ENCODE data around the gene ANKH.

The ANKH gene

DNA sequence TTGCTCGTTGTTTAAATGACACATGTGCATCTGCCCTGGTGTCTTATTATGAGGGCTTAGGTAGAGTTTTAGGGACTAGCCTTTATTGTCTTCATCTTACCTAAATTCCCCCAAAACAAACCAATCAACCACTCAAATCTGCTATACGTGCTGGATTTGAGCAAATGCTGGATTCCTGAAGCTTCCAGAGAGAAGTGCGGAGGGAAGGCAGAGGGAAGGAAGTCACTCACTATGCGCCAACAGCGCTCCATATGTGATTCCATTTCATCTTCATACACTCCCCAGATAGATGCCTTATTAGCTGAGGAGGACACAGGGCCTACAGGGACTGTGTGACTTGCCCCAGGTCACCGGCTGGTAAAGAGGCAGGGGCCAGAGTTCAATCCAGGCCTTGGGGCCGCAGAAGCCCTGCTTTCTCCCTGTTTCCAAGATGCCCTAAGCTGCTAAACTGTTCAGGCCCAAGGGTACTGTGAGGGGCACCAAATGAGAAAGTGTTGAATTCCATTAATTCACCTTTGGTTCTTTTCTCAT is 143.6 kb downstream of the ANKH start:
- ATAC-seq (ENCODE audit: low read depth) (no peak), DNase-seq (ENCODE audit: low spot score) (no peak)
- Histone ChIP-seq H3K27me3 (ENCODE audit: insufficient read depth, poor library complexity, severe bottlenecking) (no peaks in the 10 kb centered on the region), H3K27ac (ENCODE audit: poor library complexity, severe bottlenecking) (no peak overlapping the region), H3K9me3 (ENCODE audit: severe bottlenecking) (no peaks in the 10 kb centered on the region), H3K4me1 (ENCODE audit: insufficient read depth, poor library complexity, severe bottlenecking) (peaks cover 12% of the 10 kb centered on the region), H3K4me3 (ENCODE audit: severe bottlenecking) (no peak overlapping the region), H3K36me3 (ENCODE audit: low read depth) (no peaks in the 10 kb centered on the region)
- TF ChIP-seq, protein P1, sequence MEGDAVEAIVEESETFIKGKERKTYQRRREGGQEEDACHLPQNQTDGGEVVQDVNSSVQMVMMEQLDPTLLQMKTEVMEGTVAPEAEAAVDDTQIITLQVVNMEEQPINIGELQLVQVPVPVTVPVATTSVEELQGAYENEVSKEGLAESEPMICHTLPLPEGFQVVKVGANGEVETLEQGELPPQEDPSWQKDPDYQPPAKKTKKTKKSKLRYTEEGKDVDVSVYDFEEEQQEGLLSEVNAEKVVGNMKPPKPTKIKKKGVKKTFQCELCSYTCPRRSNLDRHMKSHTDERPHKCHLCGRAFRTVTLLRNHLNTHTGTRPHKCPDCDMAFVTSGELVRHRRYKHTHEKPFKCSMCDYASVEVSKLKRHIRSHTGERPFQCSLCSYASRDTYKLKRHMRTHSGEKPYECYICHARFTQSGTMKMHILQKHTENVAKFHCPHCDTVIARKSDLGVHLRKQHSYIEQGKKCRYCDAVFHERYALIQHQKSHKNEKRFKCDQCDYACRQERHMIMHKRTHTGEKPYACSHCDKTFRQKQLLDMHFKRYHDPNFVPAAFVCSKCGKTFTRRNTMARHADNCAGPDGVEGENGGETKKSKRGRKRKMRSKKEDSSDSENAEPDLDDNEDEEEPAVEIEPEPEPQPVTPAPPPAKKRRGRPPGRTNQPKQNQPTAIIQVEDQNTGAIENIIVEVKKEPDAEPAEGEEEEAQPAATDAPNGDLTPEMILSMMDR (IDR thresholded peaks at IDR 0.05; ENCODE audit: poor library complexity, severe bottlenecking): no peak

DNA sequence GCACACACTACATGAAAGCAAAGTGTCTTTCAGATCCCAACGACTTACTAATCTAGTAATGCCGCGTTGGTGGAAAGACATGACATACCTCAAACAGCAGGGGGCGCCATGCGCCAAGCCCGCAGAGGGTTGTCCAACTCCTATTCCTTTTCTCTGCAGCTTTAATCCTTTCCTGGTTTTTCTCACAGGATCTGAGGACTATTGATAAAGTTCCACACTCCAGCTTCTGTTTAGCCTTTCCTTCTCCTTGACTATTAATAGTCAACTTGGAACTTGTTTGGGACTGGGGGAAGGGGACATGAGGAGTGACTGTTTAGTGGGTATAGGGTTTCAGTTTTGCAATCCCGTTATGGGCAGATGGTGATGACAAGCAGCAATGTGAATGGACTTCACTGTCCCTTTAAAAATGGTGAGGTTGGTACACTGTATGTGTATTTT is 144.1 kb downstream of the ANKH start:
- Histone ChIP-seq H3K36me3 (ENCODE audit: low read depth) (no peaks in the 10 kb centered on the region), H3K27me3 (ENCODE audit: insufficient read depth, poor library complexity, severe bottlenecking) (no peaks in the 10 kb centered on the region), H3K9me3 (ENCODE audit: severe bottlenecking) (no peaks in the 10 kb centered on the region), H3K4me1 (ENCODE audit: insufficient read depth, poor library complexity, severe bottlenecking) (peaks cover 12% of the 10 kb centered on the region), H3K4me3 (ENCODE audit: severe bottlenecking) (no peak overlapping the region), H3K27ac (ENCODE audit: poor library complexity, severe bottlenecking) (no peak overlapping the region)
- ATAC-seq (ENCODE audit: low read depth) (peak; percentile 64), DNase-seq (ENCODE audit: low spot score) (no peak)
- TF ChIP-seq, protein P1 (IDR thresholded peaks at IDR 0.05; ENCODE audit: poor library complexity, severe bottlenecking): peak; percentile 99

DNA sequence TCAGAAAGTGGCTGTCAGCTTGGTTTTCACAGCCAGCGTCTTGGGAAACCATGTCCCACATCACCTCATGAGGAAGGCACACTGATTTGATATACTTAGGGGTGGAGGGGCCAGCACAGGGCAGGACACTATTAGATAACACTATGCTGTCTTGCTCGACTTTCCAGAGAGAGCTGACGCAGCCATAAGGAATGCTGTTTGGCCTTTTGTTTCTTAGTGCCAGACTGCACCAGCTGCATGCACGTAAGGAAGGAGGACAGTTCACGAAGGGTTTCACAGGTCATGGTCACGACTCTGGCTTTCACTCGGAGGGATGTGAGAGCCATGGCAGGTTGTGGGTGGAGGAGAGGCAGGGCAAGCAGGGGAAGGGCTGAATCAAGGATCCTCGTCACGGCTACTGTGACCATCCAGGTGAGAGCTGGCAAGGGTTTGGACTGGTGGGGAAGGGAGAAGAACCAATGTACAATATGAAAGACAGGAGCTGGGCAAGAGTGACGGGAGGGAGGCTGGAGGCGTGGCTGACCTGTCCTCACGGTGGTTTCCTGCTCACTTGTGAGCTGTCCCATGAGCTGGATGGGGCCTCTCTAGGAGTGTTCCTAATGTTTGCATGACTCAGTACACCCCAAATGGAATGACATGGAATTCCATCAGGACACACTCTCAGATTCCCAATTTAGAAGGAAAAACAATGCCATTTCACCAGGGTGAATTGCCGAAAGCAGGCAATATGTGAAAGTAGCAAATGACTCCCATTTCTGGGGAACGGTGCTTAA is 145.3 kb downstream of the ANKH start:
- TF ChIP-seq, protein P1 (IDR thresholded peaks at IDR 0.05; ENCODE audit: poor library complexity, severe bottlenecking): no peak
- ATAC-seq (ENCODE audit: low read depth) (peak; percentile 87), DNase-seq (ENCODE audit: low spot score) (no peak)
- H3K27ac ChIP-seq (ENCODE audit: poor library complexity, severe bottlenecking): peak overlapping the region; percentile 29
- H3K9me3 ChIP-seq (ENCODE audit: severe bottlenecking): no peaks in the 10 kb centered on the region
- peaks cover 12% of the 10 kb centered on the region for H3K4me1 ChIP-seq (ENCODE audit: insufficient read depth, poor library complexity, severe bottlenecking)
- H3K27me3 ChIP-seq (ENCODE audit: insufficient read depth, poor library complexity, severe bottlenecking): no peaks in the 10 kb centered on the region
- H3K4me3 ChIP-seq (ENCODE audit: severe bottlenecking): no peak overlapping the region
- H3K36me3 ChIP-seq (ENCODE audit: low read depth): no peaks in the 10 kb centered on the region

DNA sequence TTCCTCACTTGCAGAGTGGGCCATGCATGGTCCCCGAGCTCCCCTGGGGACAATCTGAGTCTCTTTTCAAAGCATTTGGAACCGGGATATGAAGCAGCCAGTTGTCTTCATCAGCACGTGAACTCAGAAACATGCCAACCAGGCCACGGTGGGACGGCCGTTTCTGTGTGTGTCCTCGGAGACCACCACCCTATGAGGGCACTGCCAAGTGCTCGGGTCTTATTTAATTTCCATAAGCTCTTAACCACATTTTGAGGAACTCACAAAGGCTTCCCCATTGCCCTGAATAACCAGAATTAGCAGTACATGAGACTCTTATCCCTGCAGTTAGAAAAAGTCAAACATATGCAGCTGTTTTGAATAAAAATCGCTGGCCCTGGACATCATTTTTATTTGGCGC is 146.9 kb downstream of the ANKH start:
- Histone ChIP-seq H3K27me3 (ENCODE audit: insufficient read depth, poor library complexity, severe bottlenecking) (no peaks in the 10 kb centered on the region), H3K27ac (ENCODE audit: poor library complexity, severe bottlenecking) (no peak overlapping the region), H3K9me3 (ENCODE audit: severe bottlenecking) (no peaks in the 10 kb centered on the region), H3K4me1 (ENCODE audit: insufficient read depth, poor library complexity, severe bottlenecking) (peaks cover 12% of the 10 kb centered on the region), H3K4me3 (ENCODE audit: severe bottlenecking) (no peak overlapping the region), H3K36me3 (ENCODE audit: low read depth) (no peaks in the 10 kb centered on the region)
- DNase-seq (ENCODE audit: low spot score): no peak
- ATAC-seq (ENCODE audit: low read depth): no peak
- TF ChIP-seq, protein P1 (IDR thresholded peaks at IDR 0.05; ENCODE audit: poor library complexity, severe bottlenecking): no peak

DNA sequence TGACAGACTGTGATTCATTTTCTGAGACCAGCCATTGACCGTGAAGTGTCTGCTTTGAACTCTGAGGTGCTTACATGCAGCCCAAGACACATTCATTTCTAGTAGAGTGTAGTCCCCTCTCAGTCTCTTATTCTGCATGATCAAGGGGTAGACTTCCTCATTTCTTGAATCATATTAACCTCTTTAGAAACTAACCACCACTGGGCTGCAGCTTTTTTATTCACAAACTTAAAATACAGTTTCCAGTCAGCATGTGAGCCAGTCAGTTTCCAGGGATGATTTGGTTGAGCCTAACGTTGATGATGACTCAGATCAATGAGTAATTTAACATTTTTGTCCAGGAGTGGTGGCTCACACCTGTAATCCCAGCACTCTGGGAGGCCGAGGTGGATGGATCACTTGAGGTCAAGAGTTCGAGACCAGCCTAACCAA is 147.9 kb downstream of the ANKH start:
- Histone ChIP-seq H3K36me3 (ENCODE audit: low read depth) (no peaks in the 10 kb centered on the region), H3K9me3 (ENCODE audit: severe bottlenecking) (no peaks in the 10 kb centered on the region), H3K27me3 (ENCODE audit: insufficient read depth, poor library complexity, severe bottlenecking) (no peaks in the 10 kb centered on the region), H3K4me3 (ENCODE audit: severe bottlenecking) (no peak overlapping the region), H3K27ac (ENCODE audit: poor library complexity, severe bottlenecking) (no peak overlapping the region), H3K4me1 (ENCODE audit: insufficient read depth, poor library complexity, severe bottlenecking) (peaks cover 12% of the 10 kb centered on the region)
- TF ChIP-seq, protein P1 (IDR thresholded peaks at IDR 0.05; ENCODE audit: poor library complexity, severe bottlenecking): no peak
- DNase-seq (ENCODE audit: low spot score) (no peak), ATAC-seq (ENCODE audit: low read depth) (no peak)

Data from RWPE2 (cell line).